Measurements from ENCODE around the gene EIF3K.

Gene EIF3K

GRCh38 chr19:38647966-38648768, 29.2 kb downstream of the EIF3K start:
- no peak for DNase-seq (ENCODE audit: extremely low spot score)
- POLR2A ChIA-PET, result interaction anchor here (0.7 to 3.0 kb wide), 11 partner anchors 16 to 282 kb away, joined by 3 to 39 read pairs (median 5); partner anchors contain the start of genes EIF3K, MAP4K1, MRPS12 and NFKBIB
- CTCF ChIA-PET, result interaction anchor here (1.2 to 2.4 kb wide), 2 partner anchors 14 to 170 kb away, joined by 3 to 19 read pairs; no protein-coding TSS in a partner anchor
- TF ChIP-seq FOXA1 (IDR thresholded peaks at IDR 0.05), result no peak
- TF ChIP-seq NFRKB (IDR thresholded peaks at IDR 0.05), result no peak
- TF ChIP-seq SP1 (IDR thresholded peaks at IDR 0.05), result no peak
- no peak for TF ChIP-seq FOXM1 (IDR thresholded peaks at IDR 0.05; ENCODE audit: borderline replicate concordance)
- TF ChIP-seq BHLHE40 (IDR thresholded peaks at IDR 0.05; ENCODE audit: borderline replicate concordance), result no peak
- no peak for TF ChIP-seq ARNT (IDR thresholded peaks at IDR 0.05)
- TF ChIP-seq CTBP1 (IDR thresholded peaks at IDR 0.05; ENCODE audit: borderline replicate concordance), result no peak
- TF ChIP-seq ZNF384 (IDR thresholded peaks at IDR 0.05), result no peak
- no peak for TF ChIP-seq LEF1 (IDR thresholded peaks at IDR 0.05; ENCODE audit: borderline replicate concordance)
- no peak for TF ChIP-seq PKNOX1 (IDR thresholded peaks at IDR 0.05)
- TF ChIP-seq ELF4 (IDR thresholded peaks at IDR 0.05), result no peak
- TF ChIP-seq FOXK2 (IDR thresholded peaks at IDR 0.05), result no peak

GRCh38 chr19:38648769-38649304, 29.8 kb downstream of the EIF3K start:
- POLR2A ChIA-PET, result interaction anchor here (0.9 to 3.0 kb wide), 7 partner anchors 12 to 251 kb away, joined by 3 to 39 read pairs (median 4); partner anchors contain the start of genes EIF3K, MAP4K1 and NFKBIB
- no peak for DNase-seq (ENCODE audit: extremely low spot score)
- TF ChIP-seq CTBP1 (IDR thresholded peaks at IDR 0.05; ENCODE audit: borderline replicate concordance) (no peak), BHLHE40 (IDR thresholded peaks at IDR 0.05; ENCODE audit: borderline replicate concordance) (no peak), NFRKB (IDR thresholded peaks at IDR 0.05) (no peak), LEF1 (IDR thresholded peaks at IDR 0.05; ENCODE audit: borderline replicate concordance) (no peak), FOXM1 (IDR thresholded peaks at IDR 0.05; ENCODE audit: borderline replicate concordance) (no peak), PKNOX1 (IDR thresholded peaks at IDR 0.05) (no peak), ELF4 (IDR thresholded peaks at IDR 0.05) (no peak), TARDBP (IDR thresholded peaks at IDR 0.05) (no peak), ZNF384 (IDR thresholded peaks at IDR 0.05) (no peak), HDGF (IDR thresholded peaks at IDR 0.05; ENCODE audit: borderline replicate concordance) (no peak), SP1 (IDR thresholded peaks at IDR 0.05) (no peak), L3MBTL2 (conservative IDR thresholded peaks at IDR 0.05) (no peak), FOXA1 (IDR thresholded peaks at IDR 0.05) (no peak), SUZ12 (IDR thresholded peaks at IDR 0.05) (no peak), ARNT (IDR thresholded peaks at IDR 0.05) (no peak), FOXK2 (IDR thresholded peaks at IDR 0.05) (no peak)

GRCh38 chr19:38649305-38650171, 30.6 kb downstream of the EIF3K start:
- no peak for DNase-seq (ENCODE audit: extremely low spot score)
- CTCF ChIA-PET, result no interaction called here
- TF ChIP-seq ELF4 (IDR thresholded peaks at IDR 0.05), result no peak
- TF ChIP-seq FOXA1 (IDR thresholded peaks at IDR 0.05), result no peak
- no peak for TF ChIP-seq CTBP1 (IDR thresholded peaks at IDR 0.05; ENCODE audit: borderline replicate concordance)
- TF ChIP-seq FOXK2 (IDR thresholded peaks at IDR 0.05), result no peak
- TF ChIP-seq BHLHE40 (IDR thresholded peaks at IDR 0.05; ENCODE audit: borderline replicate concordance), result no peak
- no peak for TF ChIP-seq SUZ12 (IDR thresholded peaks at IDR 0.05)
- no peak for TF ChIP-seq L3MBTL2 (conservative IDR thresholded peaks at IDR 0.05)
- TF ChIP-seq LEF1 (IDR thresholded peaks at IDR 0.05; ENCODE audit: borderline replicate concordance), result no peak
- no peak for TF ChIP-seq FOXM1 (IDR thresholded peaks at IDR 0.05; ENCODE audit: borderline replicate concordance)
- no peak for TF ChIP-seq HDGF (IDR thresholded peaks at IDR 0.05; ENCODE audit: borderline replicate concordance)
- no peak for TF ChIP-seq PKNOX1 (IDR thresholded peaks at IDR 0.05)
- POLR2A ChIA-PET, result interaction anchor here (1.3 to 3.0 kb wide), 4 partner anchors 11 to 31 kb away, joined by 3 to 39 read pairs (median 10); partner anchors contain the start of genes EIF3K and MAP4K1

More at GRCh38 chr19:38648769-38649304, 29.8 kb downstream of the EIF3K start:
- CTCF ChIA-PET, result no interaction called here

- TF ChIP-seq NFRKB (IDR thresholded peaks at IDR 0.05) (no peak), BHLHE40 (IDR thresholded peaks at IDR 0.05; ENCODE audit: borderline replicate concordance) (no peak), SP1 (IDR thresholded peaks at IDR 0.05) (no peak), FOXA1 (IDR thresholded peaks at IDR 0.05) (no peak), FOXM1 (IDR thresholded peaks at IDR 0.05; ENCODE audit: borderline replicate concordance) (no peak), ARNT (IDR thresholded peaks at IDR 0.05) (no peak), SUZ12 (IDR thresholded peaks at IDR 0.05) (no peak), TARDBP (IDR thresholded peaks at IDR 0.05) (no peak), LEF1 (IDR thresholded peaks at IDR 0.05; ENCODE audit: borderline replicate concordance) (no peak), L3MBTL2 (conservative IDR thresholded peaks at IDR 0.05) (no peak), ZNF384 (IDR thresholded peaks at IDR 0.05) (no peak), ELF4 (IDR thresholded peaks at IDR 0.05) (no peak), HDGF (IDR thresholded peaks at IDR 0.05; ENCODE audit: borderline replicate concordance) (no peak), CTBP1 (IDR thresholded peaks at IDR 0.05; ENCODE audit: borderline replicate concordance) (no peak)
- CTCF ChIA-PET, result no interaction called here
- POLR2A ChIA-PET, result interaction anchor here (1.4 kb wide), 1 partner anchor 10 kb away, joined by 3 read pairs; no protein-coding TSS in a partner anchor
- no peak for DNase-seq (ENCODE audit: extremely low spot score)
Observed at GRCh38 chr19:38650172-38650775, 31.3 kb downstream of the EIF3K start.

Measured in HEK293T (cell line).